ENCODE data around the gene DNAJC15.
"Not testable (repeated sequence)": the region's sequence is repeated elsewhere in the genome, so short reads cannot be mapped to it uniquely, and the experiment has no call there.

The DNAJC15 gene

DNA sequence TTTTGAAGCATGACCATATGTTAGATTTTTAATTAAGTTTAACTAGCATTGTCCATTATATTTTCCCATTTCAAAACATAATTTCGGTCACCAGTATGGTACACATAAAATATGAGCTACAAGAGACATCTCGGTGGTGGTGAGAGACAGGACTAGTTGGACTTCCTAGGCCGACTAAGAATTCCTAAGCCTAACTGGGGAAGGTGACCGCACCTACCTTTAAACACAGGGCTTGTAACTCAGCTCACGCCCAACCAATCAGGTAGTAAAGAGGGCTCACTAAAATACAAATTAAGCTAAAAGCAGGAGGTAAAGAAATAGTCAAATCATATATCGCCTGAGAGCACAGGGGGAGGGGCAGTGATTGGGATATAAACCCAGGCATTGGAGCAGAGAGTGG is 22.9 kb downstream of the DNAJC15 start:
- DNase-seq, result no peak

DNA sequence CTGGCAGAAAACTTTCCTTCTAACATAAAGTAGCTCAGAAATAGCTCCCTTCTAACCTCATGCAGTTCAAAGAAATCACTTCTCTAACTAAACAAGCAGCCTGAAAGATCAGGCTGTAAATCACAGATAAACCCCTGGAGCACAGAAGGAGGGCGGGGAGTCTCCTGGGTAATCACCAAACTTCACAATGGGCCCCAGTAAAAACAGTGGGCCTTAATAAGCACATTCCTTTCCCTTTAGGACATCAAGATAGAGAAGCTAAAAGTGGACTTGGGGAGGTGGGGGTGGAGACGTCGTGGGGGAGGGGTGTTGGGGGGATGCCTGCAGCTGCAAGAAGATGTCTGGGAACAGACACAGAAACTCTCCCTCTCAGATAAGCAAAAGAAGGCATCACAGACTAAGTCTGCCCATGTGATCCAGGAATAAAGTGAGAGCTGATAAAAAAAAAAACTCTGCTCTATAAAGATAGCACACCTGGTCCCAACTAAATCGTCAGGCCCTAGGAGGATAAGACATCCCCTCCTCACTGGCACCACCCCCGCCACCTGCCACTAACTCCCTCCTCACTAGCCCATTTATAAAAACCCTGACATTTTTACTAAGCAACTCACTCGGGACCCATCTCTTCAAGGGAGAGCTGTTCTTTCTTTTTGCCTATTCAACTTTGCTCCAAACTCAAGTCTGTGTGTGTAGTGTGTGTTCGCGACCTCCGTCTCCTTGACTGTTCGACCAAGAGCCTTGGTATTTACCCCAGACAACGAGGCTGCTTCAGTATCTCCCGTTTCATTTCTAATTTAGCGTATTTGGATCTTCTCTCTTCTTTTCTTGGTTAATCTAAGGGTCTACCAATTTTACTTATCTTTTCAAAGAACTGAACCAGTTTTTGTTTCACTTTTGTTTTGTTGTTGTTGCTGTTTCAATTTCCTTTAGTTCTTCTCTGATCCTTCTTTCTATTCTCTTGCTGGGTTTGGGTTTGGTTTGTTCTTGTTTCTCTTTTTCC is 31.7 kb downstream of the DNAJC15 start:
- peak; percentile 46 for DNase-seq

DNA sequence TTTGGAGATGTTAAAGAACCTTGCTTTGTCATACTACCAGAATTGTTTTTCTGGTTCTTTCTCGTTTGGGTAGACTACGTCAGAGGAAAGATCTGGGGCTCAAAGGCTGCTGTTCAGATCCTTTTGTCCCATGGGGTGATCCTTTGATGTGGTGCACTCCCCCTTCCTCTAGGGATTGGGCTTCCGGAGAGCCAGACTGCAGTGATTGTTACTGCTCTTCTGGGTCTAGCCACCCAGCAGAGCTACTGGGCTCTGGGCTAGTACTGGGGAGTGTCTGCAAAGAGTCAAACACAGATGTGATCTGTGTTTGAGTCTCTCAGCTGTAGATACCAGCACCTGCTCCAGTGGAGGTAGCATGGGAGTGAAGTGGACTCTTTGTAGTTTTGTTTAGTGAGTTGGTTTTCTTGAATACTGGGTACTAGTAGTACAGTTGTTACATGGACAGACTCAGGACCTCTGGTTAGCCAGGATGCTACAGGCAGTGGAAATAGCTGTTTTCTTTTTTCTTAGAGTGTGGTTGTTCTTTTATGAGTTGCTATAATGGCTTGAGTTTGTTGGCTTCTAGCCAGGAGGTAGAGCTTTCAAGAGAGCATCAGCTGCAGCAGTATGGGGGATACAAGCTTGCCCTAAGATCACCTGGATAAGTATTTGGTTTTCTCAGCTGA is 34.4 kb downstream of the DNAJC15 start:
- peak; percentile 75 for DNase-seq

DNA sequence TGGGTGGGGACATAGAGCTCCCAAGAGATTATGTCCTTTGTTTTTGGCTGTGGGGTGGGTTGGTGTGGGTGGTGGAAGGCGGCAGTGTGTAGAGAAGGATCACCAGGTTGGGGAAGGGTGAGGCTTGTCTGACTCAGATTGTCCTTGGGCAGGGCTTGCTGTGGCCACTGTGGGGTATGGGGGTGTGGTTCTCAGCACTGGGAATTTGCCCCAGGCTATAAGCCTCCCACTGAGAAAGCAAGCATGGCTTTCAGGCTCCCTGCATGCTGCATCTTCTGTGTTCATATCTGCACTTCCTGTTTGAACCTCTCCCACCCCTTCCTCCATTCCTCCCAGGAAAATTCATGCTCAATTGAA is 34.9 kb downstream of the DNAJC15 start:
- no peak for DNase-seq

DNA sequence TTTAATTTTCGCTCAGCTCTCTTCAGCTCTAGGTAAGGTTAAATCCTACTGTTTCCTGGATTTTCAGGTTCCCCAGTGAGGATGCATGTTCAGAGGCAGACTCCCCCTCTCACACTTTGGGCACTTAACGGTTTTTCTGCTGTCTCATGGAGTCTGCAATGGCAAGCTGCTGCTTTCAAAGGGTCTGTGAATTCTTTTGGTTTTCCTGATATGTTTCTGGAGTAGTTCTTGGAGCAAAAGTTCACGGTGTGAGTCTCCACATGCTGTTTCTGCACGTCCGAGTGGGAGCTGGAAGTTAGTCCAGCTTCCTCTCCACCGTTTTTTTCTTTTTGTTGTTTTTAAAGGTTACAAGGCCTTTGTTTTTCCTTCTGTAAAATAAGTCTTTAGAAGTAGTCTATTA is 35.4 kb downstream of the DNAJC15 start:
- no peak for DNase-seq

DNA sequence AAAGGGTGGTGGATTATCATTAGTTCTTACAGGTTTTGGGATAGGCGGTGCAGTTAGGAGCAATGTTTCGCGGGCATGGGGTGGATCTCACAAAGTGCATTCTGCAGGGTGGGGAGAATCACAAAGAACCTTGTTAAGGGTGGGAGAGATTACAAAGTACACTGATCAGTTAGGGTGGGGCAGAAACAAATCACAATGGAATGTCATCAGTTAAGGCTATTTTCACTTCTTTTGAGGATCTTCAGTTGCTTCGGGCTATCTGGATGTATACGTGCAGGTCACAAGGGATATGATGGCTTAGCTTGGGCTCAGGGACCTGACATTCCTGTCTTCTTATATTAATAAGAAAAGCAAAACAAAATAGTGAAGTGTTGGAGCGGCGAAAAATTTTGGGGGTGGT is 36.4 kb downstream of the DNAJC15 start:
- DNase-seq, result not testable (repeated sequence)

DNA sequence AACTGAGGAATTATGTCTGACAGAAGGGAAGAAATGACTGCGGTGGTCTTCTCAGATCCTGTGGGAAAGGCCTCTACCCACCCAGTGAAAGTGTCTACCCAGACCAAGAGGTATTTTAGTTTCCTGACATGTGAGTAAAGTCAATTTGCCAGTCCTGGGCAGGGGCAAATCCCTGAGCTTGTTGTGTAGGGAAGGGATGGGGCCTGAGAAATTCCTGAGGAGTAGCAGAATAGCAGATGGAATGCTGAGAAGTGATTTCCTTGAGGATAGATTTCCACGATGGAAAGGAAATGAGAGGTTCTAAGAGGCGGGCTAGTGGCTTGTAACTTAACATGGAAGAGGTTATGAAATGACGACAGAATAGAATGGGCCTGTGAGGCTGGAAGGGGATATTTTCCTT is 37.4 kb downstream of the DNAJC15 start:
- DNase-seq, result not testable (repeated sequence)

DNA sequence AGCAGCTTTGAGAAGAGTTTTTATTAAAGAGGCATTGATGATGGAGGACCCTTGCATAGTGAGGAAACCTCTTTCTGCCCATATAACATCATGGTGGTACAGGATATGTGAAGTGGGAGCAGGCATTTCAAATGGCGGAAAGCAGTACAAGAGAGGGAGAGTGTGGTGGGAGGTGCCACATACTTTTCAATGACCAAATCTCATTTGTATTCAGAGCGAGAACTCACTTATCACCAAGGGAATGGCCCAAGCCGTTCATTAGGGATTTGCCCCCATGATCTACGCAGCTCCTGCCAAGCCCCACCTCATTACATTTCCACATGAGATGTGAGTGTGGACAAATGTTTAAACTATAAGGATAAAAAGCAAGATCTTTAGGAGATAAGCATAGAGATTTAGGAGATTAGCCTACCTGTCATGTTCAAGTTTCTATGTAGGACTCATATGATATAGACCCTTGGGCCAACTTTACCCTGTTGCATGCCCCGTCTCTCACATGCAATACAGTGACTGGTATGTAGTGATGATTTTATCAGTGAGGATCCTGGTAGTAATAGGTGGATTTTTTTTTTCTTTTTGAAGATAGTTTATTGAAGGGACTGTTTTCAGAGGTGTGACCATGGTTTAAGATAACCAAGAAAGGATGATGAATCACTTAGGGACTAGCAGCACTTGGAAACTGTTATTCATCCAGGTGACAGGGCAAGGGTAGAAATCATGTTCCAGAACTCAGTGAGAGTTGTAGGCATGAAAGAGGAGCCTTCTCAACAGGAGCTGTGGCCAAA is 38.3 kb downstream of the DNAJC15 start:
- no peak for DNase-seq

DNA sequence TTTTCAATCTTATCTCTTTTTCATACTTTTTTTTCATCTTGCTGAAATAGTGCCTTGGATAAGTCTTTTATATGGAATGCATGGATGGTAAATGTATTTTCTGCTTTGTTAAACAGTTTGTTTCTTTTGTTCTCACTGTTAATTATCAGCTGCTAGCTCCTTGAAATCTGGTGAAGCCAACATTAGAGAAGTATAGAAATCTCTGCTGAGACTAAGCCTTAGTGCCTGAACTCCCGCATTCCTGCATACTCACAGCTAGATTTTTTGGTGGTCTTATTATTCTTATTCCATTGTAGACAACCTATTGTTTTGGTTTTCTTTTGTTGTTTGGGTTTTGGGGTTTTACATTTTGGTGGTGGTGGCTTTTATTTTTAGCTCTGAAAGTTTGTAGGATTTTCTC is 48.4 kb downstream of the DNAJC15 start:
- DNase-seq, result no peak

DNA sequence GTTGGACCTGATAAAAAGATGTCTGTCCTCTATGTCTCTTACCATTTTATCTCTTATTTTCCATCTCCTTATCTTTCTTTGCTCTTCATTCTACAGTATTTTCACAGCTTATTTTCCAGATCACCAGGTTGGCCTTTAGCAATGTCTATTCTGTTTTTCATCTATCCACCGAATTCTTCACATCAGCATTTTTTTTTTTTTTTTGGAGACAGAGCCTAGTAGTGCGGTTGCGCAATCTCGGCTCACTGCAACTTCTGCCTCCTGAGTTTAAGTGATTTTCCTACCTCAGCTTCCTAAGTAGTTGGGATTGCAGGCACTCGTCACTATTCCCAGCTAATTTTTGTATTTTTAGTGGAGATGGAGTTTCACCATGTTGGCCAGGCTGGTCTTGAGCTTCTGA is 49.0 kb downstream of the DNAJC15 start:
- DNase-seq, result no peak

DNA sequence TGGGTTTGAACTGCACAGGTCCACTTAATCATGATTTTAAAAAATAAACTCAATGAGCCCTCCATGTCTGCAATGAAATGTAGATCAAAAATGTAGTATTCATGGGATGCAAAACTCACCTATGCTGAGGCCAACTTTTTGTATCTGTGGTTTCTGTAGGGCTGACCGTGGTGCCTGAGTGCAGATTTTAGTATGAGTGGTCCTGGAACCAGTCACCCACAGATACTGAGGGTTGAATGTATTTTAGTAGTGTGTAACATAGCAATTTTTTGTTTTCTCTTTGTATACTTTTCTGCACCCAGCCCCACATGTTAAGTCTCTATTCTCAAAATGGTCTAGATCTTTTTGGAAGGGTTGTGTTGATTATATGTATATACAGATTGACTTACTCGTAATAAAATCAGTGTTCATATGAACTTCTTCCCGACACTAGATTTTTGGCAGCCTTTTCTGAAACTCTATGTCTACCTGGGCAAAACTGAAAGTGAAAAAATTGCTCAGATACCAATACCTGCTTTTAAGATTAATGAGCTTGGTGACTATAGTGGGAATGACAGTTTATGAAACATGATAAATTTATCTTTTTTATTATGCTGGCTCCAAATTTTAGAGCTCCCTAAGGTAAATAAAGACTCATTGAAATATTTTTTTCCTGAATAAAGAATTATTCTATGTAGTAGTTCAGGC is 51.6 kb downstream of the DNAJC15 start:
- no peak for DNase-seq

DNA sequence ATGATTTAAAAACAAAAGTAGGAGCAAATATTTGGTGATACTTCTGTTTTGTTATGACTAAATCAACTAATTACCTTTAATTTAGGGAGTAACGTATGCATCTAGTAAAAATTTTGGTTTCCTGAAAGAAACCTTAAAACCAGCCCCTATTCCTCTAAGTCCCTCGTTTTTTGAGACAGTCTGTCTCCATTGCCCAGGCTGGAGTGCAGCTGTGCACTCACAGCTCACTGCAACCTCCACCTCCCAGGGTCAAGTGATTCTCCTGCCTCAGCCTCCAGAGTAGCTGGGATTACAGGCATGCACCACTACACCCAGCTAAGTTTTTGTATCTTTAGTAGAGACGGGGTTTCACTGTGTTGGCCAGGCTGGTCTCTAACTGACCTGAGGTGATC is 52.1 kb downstream of the DNAJC15 start:
- not testable (repeated sequence) for DNase-seq

DNA sequence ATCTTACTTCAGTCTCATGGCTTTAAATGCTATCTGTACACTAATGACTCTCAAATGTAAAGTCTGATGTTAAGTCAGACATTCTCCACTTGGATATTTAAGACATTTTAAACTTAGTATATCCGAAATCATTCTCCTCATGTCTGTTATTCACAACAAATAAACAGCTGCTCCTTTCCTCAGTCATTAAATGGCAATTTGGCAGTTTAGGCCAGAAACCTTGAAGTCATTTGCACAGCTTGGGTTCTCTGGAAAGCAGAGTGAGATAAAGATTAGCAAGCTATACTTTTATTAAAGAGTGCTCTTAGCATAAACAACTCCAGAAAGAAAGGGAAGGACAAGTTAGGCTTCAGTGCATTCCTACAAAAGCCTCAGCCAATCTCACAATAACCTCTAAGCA is 53.7 kb downstream of the DNAJC15 start:
- DNase-seq, result no peak

DNA sequence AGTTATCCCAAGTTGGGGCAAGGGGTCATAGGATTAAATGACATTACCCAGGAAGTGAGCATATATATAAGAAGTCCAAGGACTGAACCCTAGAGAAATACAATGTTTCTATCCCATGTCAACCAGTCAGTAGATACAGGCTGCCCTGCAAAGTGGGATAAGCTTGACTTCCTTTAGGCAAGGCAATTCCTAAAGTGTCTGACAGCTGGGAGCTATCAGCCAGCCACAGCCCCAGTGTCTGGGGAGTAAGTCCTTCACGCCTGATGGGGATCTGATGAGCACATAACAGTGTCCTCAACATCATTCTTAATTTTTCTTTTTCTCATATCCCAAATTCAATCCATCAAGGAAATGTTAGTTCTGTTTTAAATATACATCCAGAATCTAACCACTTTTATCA is 54.1 kb downstream of the DNAJC15 start:
- DNase-seq, result no peak

DNA sequence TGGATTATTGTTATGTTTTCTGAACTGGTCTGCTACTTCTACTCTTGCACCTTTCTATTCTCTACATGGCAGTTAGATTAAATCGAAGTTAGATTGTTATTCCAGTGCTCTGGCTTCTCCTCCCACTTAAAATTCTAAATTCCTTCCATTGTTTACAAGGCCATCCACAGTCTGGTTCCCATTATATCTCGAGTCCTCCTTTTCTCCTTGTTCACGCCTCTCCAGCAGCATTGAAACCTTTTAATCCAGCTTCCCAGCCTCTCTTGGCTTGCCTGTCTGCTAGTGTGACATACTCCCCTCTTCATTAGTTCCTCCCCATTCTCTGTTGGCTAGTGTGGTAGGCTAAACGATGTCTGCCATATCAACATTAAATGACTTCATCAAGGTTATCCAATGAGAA is 54.5 kb downstream of the DNAJC15 start:
- DNase-seq, result no peak

DNA sequence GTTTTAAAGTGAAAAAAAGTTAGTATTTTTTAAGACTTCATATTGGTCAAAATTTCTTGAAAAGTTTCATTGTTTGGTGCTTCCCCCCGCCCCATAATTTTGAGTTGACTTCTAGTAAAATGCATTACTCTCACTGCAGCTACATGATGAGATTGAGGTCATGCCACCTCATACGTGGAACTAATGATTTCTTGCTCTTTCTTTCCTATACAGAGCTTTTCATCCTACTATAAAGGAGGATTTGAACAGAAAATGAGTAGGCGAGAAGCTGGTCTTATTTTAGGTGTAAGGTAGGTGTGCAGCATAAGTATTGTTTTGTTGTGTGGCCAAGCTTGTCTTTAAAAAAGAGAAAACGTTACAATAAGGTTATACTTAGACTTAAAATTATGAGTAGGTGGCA is 55.0 kb downstream of the DNAJC15 start:
- no peak for DNase-seq

DNA sequence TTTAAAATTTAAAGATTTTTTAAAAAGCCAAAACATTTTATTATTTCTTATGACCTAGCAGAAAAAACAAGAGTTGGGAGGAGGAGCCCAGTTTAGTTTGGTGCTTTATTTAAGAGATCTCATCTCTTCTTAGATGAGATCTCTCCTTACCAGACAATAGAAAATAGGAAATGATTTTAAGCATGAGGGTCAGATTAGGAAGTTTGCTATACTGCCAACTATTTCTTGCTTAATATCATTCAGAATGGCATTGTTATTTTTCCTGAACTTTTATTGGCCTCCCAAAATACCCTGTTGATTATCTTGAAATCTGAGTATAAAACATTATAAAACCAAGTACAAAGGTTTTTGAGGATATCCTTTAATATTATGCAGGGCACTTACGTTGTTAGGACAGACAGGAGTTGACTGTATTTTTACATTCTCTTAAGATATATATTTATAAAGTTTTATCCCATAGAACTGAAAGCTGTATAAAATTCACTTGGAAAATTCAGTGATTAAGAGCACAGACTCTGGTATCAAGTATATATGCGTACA is 56.1 kb downstream of the DNAJC15 start:
- no peak for DNase-seq

DNA sequence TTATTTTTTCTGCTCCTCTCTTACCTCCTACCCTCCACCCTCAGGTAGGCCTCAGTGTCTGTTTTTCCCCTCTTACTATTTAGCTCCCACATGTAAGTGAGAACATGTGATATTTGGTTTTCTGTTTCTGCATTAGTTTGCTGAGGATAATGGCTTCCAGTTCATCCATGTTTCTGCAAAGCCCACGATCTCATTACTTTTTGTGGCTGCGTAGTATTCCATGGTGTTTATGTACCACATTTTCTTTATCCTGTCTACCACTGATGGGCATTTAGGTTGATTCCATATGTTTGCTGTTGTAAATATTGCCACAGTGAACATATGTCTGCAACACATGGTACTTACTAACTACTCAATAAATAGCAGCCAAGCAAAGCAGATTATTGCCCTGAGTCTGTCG is 56.8 kb downstream of the DNAJC15 start:
- DNase-seq, result no peak

DNA sequence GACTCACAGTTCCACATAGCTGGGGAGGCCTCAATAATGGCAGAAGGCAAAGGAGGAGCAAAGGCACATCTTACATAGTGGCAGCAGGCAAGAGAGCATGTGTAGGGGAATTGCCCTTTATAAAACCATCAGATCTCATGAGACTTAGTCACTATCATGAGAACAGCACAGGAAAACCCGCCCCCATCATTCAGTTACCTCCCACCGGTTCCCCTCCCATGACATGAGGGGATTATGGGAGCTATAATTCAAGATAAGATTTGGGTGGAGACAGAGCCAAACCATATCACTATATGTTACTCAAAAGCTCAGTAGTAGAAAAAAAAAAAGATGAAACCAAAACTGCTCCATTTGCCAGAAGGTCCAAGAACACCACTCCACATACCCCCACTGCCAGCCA is 58.5 kb downstream of the DNAJC15 start:
- DNase-seq, result no peak

DNA sequence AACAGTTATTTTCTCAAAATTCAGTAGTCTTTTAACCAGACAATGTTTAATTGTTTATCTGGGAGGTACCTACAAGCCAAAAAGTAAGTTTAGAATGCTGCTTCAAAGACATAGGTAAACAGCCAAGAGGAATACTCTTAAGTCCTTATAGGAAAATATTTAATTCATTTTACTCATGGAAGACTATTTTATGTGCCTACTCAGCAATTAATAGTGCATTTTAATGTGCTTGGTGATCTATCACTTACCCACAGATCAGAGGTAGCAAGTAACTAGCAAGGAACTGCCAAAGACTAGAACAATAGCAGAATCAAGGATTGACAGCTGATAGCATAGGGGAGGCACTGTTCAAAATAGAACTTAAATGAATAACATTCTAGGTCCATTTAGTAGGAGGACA is 60.4 kb downstream of the DNAJC15 start:
- no peak for DNase-seq

DNA sequence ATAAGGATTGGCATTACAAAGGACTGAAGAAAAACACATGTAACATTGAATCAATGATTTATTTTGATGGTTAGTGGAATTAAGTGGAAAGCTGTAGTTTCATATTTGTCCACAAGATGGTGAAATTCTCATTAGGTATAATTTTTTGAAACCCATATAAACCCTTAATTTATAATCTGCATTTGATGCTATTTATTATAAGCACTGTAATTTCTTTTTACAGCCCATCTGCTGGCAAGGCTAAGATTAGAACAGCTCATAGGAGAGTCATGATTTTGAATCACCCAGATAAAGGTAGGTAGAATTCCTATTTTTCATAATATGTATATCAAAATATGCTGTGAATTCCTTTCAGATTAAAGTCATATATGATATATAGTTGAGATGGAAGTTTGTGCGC is 62.2 kb downstream of the DNAJC15 start:
- DNase-seq, result no peak

DNA sequence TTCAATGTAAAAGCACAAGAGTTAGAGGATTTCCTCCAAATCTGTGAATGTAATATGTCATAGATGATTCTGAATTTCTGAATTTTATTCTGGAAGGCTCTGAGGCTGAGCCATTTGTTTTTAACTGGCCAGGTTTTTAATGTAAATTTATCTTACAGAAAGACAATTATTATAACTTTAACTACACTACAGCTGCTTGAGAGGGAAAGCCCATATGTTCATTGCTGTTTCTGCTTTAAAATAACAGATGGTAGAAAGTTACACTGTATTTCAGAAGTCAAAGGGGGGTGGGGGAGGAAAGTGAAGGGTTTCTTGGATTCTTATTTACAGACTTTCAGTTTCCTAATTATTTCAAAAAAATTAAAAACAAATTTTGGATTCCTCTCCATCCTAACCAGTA is 62.8 kb downstream of the DNAJC15 start:
- no peak for DNase-seq

DNA sequence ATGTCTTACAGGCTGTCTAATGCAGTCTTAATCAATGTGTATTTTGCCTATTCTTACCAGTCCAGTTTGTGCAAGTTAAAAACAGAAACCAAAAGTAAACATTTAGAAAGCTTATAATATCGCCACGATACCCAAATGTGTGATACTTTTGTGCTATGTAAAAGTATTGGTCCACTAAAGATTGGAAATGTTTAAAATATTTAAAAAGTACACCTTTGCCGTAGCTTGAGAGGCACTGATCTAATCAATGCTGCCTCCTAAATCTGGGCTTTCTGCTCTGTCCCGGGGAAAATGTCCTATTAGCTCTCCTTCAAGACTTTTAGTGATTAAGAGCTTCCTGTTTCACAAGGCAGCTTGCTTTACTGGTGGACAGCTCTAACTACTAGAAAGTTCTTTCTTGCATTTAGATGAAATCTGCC is 64.7 kb downstream of the DNAJC15 start:
- no peak for DNase-seq

All from central memory CD4-positive, alpha-beta T cell (primary cell).